Measurements from ENCODE around the gene SPATA22.
"Not testable (repeated sequence)": the region's sequence is repeated elsewhere in the genome, so short reads cannot be mapped to it uniquely, and the experiment has no call there.

SPATA22 gene

DNA sequence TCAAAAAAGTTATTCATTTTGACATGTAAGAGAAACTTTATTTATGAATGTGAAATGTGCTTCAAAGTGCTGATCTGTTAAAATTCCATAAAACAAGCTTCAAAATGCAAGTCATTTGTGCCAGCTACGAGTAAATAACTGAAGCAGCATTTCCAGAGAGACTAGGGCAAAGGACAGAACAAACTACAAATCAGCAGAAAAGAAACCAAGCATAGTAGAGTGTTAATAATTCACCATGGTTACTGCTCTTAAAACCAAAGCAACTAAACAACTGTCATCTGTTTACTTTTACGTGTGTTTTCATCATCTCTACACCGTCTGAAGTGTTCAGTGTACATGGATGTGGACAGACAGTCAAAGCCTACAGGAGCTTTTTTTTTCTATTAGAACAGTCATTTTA is 2.6 kb upstream of the SPATA22 start:
- no peak for DNase-seq (ENCODE audit: low read depth in 2 of 2)

DNA sequence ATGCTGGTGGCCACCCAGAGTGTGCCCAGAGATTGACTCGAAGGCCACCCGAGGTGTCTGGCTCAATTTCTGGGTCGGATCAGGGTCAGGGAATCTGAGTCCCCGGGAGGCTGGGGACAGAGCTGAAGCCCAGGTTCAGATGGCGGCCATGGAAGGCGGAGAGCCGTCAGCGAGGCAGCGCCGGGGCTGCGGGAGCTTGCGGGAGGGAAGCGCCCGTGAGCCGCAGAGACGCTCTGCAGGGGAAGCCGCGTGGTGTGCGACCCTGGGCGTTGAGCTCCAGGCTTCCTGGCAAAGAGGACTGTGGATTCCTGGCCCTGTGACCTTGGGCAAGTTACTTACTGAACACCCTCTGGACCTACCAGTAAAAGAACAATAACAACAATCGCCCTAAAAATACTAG is 518 bp upstream of the SPATA22 start:
- no peak for DNase-seq (ENCODE audit: low read depth in 2 of 2)

DNA sequence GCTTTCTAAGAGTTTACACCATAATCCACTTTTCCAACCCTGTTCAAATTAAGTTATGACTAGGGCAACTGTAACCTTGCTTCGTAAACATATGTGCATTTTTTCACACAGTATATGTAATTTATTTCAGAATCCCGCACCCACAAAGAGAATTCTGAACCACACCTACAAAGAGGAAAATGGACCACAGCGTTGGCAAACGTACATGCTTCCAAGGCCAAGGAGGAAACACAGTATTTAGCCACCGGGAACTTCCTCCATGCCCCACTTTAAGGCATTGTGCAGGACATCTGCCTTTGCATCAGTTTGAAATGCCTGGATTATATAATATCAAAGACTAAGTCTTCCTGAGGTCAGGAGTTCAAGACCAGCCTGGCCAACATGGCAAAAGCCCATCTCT is 2.1 kb downstream of the SPATA22 start:
- DNase-seq (ENCODE audit: low read depth in 2 of 2), result no peak

DNA sequence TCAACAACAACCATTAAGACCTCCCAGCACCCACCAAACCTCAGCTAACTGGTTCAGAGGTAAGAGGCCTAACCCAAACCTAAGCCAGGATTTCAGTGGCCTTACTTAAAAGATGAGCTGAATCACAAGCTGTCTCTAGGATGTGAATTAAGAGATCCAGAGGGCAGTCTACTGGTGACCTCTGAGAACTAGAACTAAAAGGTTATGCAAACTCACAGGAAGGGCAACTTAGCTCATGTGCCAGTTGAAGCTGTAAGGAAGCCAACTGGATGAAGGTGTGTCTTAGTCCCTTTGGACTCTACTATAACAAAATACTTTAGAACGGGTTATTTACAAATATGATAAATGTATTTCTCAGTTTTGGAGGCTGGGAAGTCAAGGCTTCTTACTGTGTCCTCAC is 5.3 kb downstream of the SPATA22 start:
- not testable (repeated sequence) for DNase-seq (ENCODE audit: low read depth in 2 of 2)

DNA sequence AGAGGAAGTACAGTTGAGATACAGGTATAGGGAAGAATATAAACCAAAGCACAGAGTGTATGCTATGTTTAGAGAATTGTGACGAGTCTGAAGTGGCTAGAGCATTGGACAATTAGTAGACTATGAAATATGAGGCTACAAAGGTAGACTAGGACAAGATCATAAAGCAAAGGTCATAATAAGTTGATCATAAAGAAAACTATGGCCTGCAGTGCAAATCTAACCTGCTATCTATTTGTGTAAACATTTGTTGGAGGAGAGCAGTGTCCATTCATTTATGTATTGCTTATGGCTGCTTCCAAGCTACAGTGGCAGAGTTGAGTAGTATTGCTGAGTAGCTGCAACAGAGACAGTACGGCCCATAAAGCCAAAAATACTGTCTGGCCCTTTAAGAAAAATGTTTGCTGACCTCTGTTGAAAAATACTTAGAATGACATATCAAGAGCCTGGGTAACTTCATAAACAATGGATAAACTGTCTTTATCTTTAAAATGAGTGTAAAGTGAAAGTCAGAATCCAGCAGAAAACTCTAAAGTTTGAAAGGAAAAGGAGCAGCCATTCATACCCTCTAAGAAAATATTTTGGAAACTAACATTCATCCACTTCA is 23.5 kb downstream of the SPATA22 start:
- no peak for DNase-seq (ENCODE audit: low read depth in 2 of 2)

DNA sequence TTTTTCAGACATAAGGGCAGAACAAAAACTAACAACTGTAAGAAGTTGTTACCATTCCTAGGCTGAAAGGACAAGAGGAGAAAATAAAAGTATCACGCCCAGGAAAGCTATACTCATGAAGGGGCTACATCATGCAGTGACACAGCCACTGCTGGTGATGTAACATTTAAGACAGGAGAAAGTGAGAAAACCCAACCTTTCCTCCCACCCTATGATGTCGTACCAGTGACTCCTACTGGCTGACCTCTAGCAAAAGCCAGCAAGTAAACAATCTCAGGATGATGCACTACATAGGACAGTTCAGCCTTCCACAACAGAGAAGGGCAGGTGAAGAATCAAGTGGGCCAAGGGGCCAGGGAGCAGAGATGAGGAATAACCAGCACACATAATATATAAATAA is 24.0 kb downstream of the SPATA22 start:
- no peak for DNase-seq (ENCODE audit: low read depth in 2 of 2)

DNA sequence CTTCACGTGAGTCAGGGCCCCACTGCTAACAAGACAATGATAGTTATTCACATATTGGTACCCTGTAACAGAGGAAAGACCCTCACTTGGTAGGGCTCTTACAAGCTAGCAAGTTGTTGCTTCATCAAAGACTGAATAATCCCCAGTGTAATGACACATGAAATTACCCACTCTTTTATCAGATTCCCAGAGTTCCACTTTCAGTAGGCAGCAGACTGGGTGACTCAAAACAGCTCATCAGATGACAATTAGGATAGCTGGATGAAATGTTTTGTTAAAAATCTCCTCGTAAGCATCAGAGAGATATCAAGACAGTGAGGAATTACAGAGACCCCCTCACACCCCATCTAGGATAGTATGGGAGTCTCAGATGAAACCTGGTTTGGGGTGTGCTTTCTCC is 31.2 kb downstream of the SPATA22 start:
- DNase-seq (ENCODE audit: low read depth in 2 of 2), result no peak

DNA sequence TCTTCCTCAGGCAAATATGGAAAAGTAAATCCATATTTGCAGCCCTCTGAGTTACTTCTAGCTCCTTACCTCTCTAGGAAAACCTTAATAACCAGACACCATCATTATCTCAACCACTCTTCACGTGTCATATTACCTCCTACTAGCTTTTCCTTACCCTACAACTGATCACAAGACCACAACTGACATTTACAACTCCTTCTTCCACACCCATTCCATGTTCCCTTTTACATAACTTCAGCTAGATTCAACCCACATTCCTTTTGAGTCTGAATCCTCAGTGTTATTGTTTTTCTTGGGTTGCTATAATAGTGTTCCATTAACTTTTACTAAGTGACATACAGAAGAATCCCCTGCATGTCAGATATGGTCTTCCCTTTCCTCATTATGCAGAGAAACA is 33.3 kb downstream of the SPATA22 start:
- no peak for DNase-seq (ENCODE audit: low read depth in 2 of 2)

DNA sequence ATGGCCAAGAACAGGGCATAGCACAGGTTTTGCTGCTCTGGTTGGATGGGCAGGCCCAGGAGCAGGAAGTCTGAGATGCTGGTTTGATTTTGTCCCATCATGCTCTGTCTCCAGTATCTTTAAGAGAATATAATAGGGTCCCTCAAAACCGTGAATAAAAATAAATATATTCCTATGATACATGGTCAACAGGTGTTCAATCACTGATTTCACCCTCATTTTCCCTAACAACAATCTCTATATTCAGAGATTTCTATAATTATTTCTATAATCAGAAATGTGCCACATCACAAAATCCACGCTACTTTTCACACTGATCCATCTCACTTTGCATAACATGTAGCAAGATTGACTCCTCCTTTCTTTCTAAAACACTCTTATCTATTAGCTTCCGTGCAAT is 37.9 kb downstream of the SPATA22 start, which contains the start of gene OR1E2:
TSS of gene OR1E2 (minus strand) at position 101 of the 400 bp plus-strand sequence. CDS start at position 101, 0 bp downstream.
- no peak for DNase-seq (ENCODE audit: low read depth in 2 of 2)

DNA sequence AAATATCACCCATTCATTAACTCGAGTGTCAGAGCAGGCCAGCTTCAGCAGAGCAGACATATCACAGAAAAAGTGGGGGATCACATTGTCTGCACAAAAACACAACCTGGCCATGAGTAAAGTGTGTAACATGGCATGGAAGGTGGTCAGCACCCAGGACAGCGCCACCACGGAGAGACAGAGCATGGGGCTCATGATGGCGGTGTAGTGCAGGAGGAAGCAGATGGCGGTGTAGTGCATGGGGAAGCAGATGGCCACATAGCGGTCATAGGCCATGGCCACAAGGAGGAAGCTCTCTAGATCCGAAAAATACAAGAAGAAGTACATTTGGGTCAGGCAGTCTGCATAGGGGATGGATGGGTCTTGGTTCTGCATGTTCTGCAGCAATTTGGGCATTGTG is 38.4 kb downstream of the SPATA22 start:
- not testable (repeated sequence) for DNase-seq (ENCODE audit: low read depth in 2 of 2)

DNA sequence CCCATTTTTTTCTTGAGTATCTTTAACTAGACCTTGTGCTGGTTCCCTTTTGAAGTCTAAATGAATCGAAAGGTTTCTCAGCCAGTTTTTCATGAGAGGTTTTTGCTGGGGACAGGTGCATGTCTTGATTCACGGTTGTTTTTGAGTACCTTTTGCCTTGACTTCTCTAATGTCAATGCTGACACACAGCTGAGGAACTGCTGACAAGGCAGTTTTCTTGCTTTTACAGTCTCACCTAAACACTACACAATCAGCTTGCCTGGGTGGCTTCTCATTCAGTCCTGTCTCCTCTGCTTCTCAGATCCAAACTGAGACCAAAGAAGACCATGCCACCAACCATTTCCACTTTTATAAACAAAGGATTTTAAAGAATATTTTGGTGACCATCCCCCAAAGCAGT is 53.4 kb downstream of the SPATA22 start:
- DNase-seq (ENCODE audit: low read depth in 2 of 2), result no peak

DNA sequence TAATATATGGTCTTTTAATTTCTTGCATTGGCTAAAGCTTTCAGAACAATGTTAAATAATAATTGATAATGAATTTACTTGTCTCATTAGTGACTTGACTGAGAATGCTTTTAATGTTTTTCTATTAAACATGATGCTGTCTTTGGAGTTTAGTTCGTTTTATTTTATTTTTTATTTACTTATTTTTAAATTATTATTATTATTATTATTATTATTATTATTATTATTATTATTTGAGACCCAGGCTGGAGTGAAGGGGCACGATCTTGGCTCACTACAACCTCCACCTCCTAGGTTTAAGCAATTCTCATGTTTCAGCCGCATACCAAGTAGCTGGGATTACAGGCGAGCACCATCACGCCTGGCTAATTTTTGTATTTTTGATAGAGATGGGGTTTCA is 56.0 kb downstream of the SPATA22 start:
- DNase-seq (ENCODE audit: low read depth in 2 of 2), result no peak

DNA sequence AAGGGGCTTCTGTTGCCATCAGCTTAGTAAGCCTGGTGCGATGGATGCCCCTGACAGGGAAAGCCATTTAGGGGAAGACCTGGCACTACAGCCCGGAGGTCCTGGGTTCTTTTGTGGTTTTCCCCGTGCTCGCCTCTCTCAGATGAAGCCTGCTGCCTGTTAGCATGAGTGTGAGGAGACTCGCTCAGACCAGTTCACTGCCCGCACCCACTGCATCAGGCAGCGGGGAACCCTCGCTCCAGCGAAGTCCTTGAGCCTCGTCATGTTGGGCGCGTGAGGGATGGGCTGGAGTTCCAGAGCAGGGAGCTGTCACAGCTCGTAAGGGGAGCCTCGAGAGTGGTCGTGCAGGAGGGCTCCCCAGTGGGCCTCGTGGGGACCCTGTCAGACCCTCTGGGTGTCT is 59.4 kb downstream of the SPATA22 start:
- DNase-seq (ENCODE audit: low read depth in 2 of 2), result not testable (repeated sequence)

DNA sequence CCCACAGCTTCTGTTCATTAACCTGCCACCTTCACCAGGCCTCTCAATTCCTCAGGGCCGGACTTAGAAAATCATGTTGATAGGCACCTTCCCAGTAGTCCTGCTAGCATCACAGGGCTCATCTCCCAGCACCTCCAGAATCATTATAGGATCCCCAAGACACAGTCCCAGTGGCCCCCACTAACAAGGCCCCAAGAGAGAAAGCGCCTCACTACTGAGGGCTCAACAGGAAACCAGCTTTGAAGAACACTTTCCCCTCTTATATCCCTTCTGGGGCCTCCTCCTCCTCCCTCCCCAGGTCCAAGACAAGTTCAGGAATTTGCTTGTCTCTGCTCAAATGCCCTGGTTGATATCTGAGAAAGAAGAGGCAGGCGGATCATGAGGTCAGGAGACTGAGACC is 60.5 kb downstream of the SPATA22 start, which contains the start of gene OR3A3:
TSS of gene OR3A3 (plus strand) at position 301 of the 400 bp plus-strand sequence.
- no peak for DNase-seq (ENCODE audit: low read depth in 2 of 2)

DNA sequence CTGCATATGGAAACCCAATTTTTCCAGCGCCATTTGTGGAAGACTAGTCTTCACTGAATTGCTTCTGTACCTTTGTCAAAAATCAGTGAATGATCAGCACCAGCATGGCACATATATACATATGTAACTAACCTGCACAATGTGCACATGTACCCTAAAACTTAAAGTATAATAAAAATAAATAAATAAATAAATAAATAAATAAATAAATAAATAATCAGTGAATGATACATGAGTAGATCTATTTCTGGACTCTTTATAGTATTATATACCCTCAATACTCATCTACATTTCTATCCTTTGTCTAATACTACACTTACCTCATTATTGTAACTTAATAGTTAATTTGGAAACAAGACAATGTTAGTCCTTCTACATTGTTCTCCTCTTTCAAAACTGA is 67.8 kb downstream of the SPATA22 start:
- DNase-seq (ENCODE audit: low read depth in 2 of 2), result not testable (repeated sequence)

DNA sequence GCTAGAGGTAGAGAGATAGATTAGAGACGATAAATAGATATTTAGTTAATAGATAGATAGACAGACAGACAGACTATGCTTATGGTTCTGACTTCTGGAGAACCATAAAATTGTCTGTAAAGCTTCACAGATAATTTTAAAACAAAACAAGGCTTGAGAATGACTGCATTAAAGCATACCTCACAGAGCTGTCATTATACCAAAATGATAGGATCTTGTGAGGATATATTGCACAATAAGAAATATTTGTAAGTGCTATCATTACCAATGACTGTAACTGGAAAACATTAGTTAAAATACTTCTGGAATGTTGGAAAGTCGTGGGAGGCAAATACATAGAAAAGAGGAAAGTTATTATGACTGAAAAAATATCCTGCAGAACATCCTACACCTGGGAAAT is 69.8 kb downstream of the SPATA22 start:
- no peak for DNase-seq (ENCODE audit: low read depth in 2 of 2)

DNA sequence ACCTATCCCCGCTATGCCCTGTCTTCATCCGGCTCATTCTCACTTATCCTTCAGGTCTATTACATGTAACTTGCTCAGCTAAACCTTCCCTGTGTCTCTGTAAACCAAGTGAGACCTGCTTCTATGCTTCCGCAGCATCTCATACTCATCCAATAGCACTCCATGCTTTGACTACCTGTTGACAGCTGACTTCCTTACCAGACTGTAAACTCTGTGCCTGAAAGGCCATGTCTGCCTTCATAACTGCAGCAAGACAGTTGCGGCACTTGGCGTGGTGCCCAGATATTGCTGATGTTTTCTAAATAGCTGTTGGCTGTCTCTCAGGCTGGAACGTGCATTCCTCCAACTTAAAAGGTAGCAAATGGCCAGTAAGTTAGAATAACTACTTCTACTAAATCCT is 71.6 kb downstream of the SPATA22 start:
- DNase-seq (ENCODE audit: low read depth in 2 of 2), result no peak

DNA sequence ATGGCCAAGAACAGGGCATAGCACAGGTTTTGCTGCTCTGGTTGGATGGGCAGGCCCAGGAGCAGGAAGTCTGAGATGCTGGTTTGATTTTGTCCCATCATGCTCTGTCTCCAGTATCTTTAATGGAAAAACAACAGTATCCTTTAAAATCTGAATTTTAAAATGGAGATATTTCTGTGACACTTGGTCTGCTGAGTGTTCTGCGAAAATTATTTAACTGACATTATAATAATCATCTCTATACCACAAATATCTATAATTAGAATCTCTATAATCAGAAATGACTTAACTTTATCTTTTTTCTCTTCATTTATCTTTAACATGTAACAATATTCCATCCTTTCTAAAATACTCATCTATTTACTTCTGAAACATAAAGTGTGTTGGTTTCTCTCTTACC is 73.3 kb downstream of the SPATA22 start, which contains the start of gene OR1E1:
TSS of gene OR1E1 (minus strand) at position 101 of the 400 bp plus-strand sequence. CDS start at position 101, 0 bp downstream.
- no peak for DNase-seq (ENCODE audit: low read depth in 2 of 2)

DNA sequence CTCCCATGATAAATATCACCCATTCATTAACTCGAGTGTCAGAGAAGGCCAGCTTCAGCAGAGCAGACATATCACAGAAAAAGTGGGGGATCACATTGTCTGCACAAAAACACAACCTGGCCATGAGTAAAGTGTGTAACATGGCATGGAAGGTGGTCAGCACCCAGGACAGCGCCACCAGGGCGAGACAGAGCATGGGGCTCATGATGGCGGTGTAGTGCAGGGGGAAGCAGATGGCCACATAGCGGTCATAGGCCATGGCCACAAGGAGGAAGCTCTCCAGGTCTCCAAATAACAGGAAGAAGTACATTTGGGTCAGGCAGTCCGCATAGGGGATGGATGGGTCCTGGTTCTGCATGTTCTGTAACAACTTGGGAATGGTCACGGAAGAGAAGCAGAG is 73.8 kb downstream of the SPATA22 start:
- DNase-seq (ENCODE audit: low read depth in 2 of 2), result not testable (repeated sequence)
